GM12878 (cell line): ENCODE data around the gene CLRN3. TPM values are rescaled to one million over a fixed set of nuclear protein-coding genes. Genes with fewer than 3 reads are reported as not detected.

Source experiments
- ATAC-seq: fragments of 200-7000 bp; cut with Tn5 transposase; 3 replicates; pipeline ENCODE4 v1.9.1; 2020; ENCODE audit warnings: mild to moderate bottlenecking, moderate library complexity
- BruUV-seq: library from RNA; stranded (reverse); fragments of 400-500 nt; replicated peaks from 2 replicates; lab custom pipeline; 2021; lab: Mats Ljungman, UMichigan
- CTCF ChIA-PET: fragments of 300-600 bp; sonication (Branson Sonifier 250); formaldehyde crosslinking; extraction: SDS; loops from one replicate; lab custom pipeline; 2021; ENCODE audit warnings: inconsistent platforms; lab: Yijun Ruan, JAX
- POLR2A ChIA-PET: fragments of 350-600 bp; formaldehyde crosslinking; extraction: SDS; loops from one replicate; lab custom pipeline; 2021; ENCODE audit warnings: inconsistent platforms; lab: Charles Lee
- RAD21 ChIA-PET: fragments of 300-600 bp; sonication (Branson Sonifier 250); formaldehyde crosslinking; loops from one replicate; lab custom pipeline; 2023; ENCODE audit warnings: antibody characterized with exemption; ENCODE audit not compliant: unreplicated experiment; lab: Charles Lee
- SMC1A ChIA-PET: fragments of 300-600 bp; sonication (Branson Sonifier 250); formaldehyde crosslinking; loops from one replicate; lab custom pipeline; 2023; ENCODE audit not compliant: unreplicated experiment, uncharacterized antibody; lab: Charles Lee
- DNase-seq: peaks from one replicate; pipeline ENCODE4 v3.0.0-alpha.2; 2011; ENCODE audit warnings: low read depth, low spot score
- FAIRE-seq: peaks from 3 replicates; lab custom pipeline; 2011; peaks lifted over from hg19 to GRCh38; lab: Jason Lieb, UNC
- H2AFZ ChIP-seq: 2 replicates; pipeline ENCODE4 v1.6.0; 2011; ENCODE audit warnings: low read depth, low read length, control low read depth; ENCODE audit not compliant: control insufficient read depth
- H3K27ac ChIP-seq: 2 replicates; pipeline ENCODE4 v1.5.1; 2011; ENCODE audit warnings: control low read depth; ENCODE audit not compliant: control insufficient read depth, insufficient read depth
- H3K27me3 ChIP-seq, 2 experiments: replicated peaks in 1 of 2; 2 replicates each; pipeline versions ENCODE4 v1.6.0 to v1.6.1; 2011; ENCODE audit warnings: low read length in 1 of 2; ENCODE audit not compliant: control insufficient read depth in 2 of 2, insufficient read depth in 2 of 2
- H3K36me3 ChIP-seq, 2 experiments: 2 replicates each; pipeline ENCODE4 v1.5.1; 2011; ENCODE audit warnings: low read length in 1 of 2; ENCODE audit not compliant: control insufficient read depth in 2 of 2, insufficient read depth in 2 of 2
- H3K4me1 ChIP-seq: 2 replicates; pipeline ENCODE4 v1.6.1; 2011; ENCODE audit warnings: mild to moderate bottlenecking, low read length, moderate library complexity, mixed read lengths; ENCODE audit not compliant: control insufficient read depth, insufficient read depth
- H3K4me2 ChIP-seq: 2 replicates; pipeline ENCODE4 v1.6.0; 2011; ENCODE audit warnings: control low read depth; ENCODE audit not compliant: control insufficient read depth, insufficient read depth
- H3K4me3 ChIP-seq: fragments of 200-600 bp; sonication (generic); 2 replicates; pipeline ENCODE4 v1.5.1; 2016
- H3K79me2 ChIP-seq: 2 replicates; pipeline ENCODE4 v1.6.0; 2011; ENCODE audit warnings: low read length; ENCODE audit not compliant: control insufficient read depth, insufficient read depth
- H3K9ac ChIP-seq: 2 replicates; pipeline ENCODE4 v1.8.0; 2011; ENCODE audit warnings: low read length, control low read depth, mixed read lengths; ENCODE audit not compliant: control insufficient read depth, insufficient read depth
- H3K9me3 ChIP-seq: replicated peaks from 3 replicates; pipeline ENCODE4 v1.5.1; 2011; ENCODE audit warnings: mild to moderate bottlenecking, low read length; ENCODE audit not compliant: control insufficient read depth, insufficient read depth
- H4K20me1 ChIP-seq: 2 replicates; pipeline ENCODE4 v1.6.0; 2011; ENCODE audit not compliant: control insufficient read depth, insufficient read depth
- BACH1 ChIP-seq: fragments of 450-650 bp; IDR thresholded peaks from 2 replicates; pipeline ENCODE4 v1.6.1; 2017; ENCODE audit warnings: mild to moderate bottlenecking, borderline replicate concordance
- HDAC2 ChIP-seq: fragments of 200-600 bp; sonication (generic); IDR thresholded peaks from 2 replicates; pipeline ENCODE4 v1.6.1; 2017
- JUND ChIP-seq: IDR thresholded peaks from 2 replicates; pipeline ENCODE4 v1.6.1; 2012; ENCODE audit warnings: low read depth, mild to moderate bottlenecking, low read length, improper control_type of control experiment, moderate library complexity
- KLF5 ChIP-seq: fragments of 450-650 bp; IDR thresholded peaks from 2 replicates; pipeline ENCODE4 v1.6.1; 2014; ENCODE audit warnings: mild to moderate bottlenecking; ENCODE audit not compliant: partially characterized antibody
- SIN3A ChIP-seq: IDR thresholded peaks from 2 replicates; pipeline ENCODE4 v1.6.1; 2012; ENCODE audit warnings: low read depth, low read length, improper control_type of control experiment
- SPI1 ChIP-seq: IDR thresholded peaks from 2 replicates; pipeline ENCODE4 v1.6.1; 2011; ENCODE audit warnings: low read depth, mild to moderate bottlenecking, low read length, moderate library complexity, borderline replicate concordance; ENCODE audit not compliant: insufficient read depth
- SRF ChIP-seq, 2 experiments: IDR thresholded peaks; 2 replicates each; pipeline ENCODE4 v1.6.1; 2011; ENCODE audit warnings: low read depth in 2 of 2, low read length in 2 of 2, mild to moderate bottlenecking in 1 of 2, moderate library complexity in 1 of 2
- STAT3 ChIP-seq: IDR thresholded peaks from 2 replicates; pipeline ENCODE4 v1.6.1; 2011; ENCODE audit warnings: low read depth, low read length, improper control_type of control experiment
- WGBS: methylation state at CpG from one replicate; pipeline ENCODE4 v1.1.6; 2016; ENCODE audit warnings: low lambda C conversion rate; ENCODE audit not compliant: insufficient replicate concordance, insufficient coverage; ENCODE audit errors: missing lambda C conversion rate; 5-methylcytosine and 5-hydroxymethylcytosine counted together
- in situ Hi-C: fragments of 300-500 bp; cut with MboI; formaldehyde crosslinking; loops from 9 replicates; pipeline ENCODE4 v1.14.3; 2018; ENCODE audit warnings: mixed read lengths
- intact Hi-C: fragments of 100-400 bp; cut with micrococcal nuclease; formaldehyde crosslinking; loops from one replicate; pipeline ENCODE4 v1.14.2; 2022; ENCODE audit not compliant: unreplicated experiment
- polyA plus RNA-seq, 11 experiments: library from polyadenylated mRNA; depleted of rRNA in 4 of 11; unstranded in 6 of 11; stranded (reverse) in 5 of 11; fragments of >200 nt; fragmentation: Nextera tagmentation in 4 of 11; fragmentation: Illumina TruSeq in 1 of 11; extraction: Ambion mirVana in 4 of 11; extraction: Trizol in 1 of 11; gene quantifications; 1 replicate in 1 of 11; 2 replicates in 10 of 11; pipeline versions ENCODE4 v1.2.1 to v1.2.3, GENCODE V29; 2011 to 2016; ENCODE audit warnings: inconsistent platforms in 2 of 11, missing spikeins in 2 of 11, low read depth in 1 of 11
- total RNA-seq, 4 experiments: library from RNA; depleted of rRNA in 3 of 4; stranded (reverse); fragments of >200 nt in 3 of 4; fragmentation: Illumina TruSeq in 1 of 4; extraction: Trizol in 1 of 4; gene quantifications; 2 replicates each; pipeline versions ENCODE4 v1.2.1 to v1.2.3, GENCODE V29; 2013 to 2021
- TF ChIP-seq, protein P1 (sequence below): fragments of 450-650 bp; IDR thresholded peaks from 2 replicates; pipeline ENCODE4 v1.6.1; 2017; ENCODE audit warnings: low read depth, mild to moderate bottlenecking, moderate library complexity
- TF ChIP-seq, protein P2 (sequence below): fragments of 450-650 bp; conservative IDR thresholded peaks from 2 replicates; pipeline ENCODE4 v1.6.1; 2017; ENCODE audit warnings: mild to moderate bottlenecking, moderate library complexity
- TF ChIP-seq, protein P3 (sequence below): IDR thresholded peaks from 2 replicates; pipeline ENCODE4 v1.6.1; 2012; ENCODE audit warnings: improper control_type of control experiment, low read depth, low read length; ENCODE audit not compliant: insufficient replicate concordance

The CLRN3 gene
- total and polyA plus RNA-seq, 10 of the 15 experiments (the other 5 are each of a cell fraction or from before 2014, with no cell fraction given), result not detected

DNA sequence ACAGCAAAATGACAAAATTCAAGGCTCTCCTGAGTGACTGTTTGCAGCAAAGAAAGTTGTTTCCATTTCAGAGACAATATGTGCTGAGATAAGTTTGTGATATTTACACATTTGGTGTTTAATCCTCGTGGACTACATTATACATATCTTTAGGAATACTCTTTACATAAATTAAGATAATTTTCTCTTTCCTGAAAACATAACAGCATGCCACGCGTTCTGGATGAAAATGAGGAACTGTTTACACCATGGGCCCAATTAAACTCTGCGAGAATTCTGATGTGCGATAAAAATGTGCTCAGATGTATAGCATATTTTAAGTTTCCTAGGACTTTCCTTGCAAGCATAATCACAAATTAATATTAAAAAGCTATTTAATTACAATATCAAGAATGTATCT is 40.5 kb upstream of the CLRN3 start:
- DNase-seq, result no peak
- no peaks in the 10 kb centered on the region for H3K4me1 ChIP-seq
- H3K27ac ChIP-seq, result no peak overlapping the region
- H3K4me3 ChIP-seq, result no peak overlapping the region
- H3K9ac ChIP-seq, result no peak overlapping the region
- FAIRE-seq, result no peak
- intact Hi-C loops (no loop called here), in situ Hi-C loops (no loop called here)
- ChIA-PET CTCF (no interaction called here), POLR2A (no interaction called here), RAD21 (no interaction called here), SMC1A (no interaction called here)
- BruUV-seq, result no TSS peak
- 74% methylated on average over 5 of the region's 5 CpGs for WGBS
- no peaks in the 10 kb centered on the region for H3K9me3 ChIP-seq
- ATAC-seq, result no peak
- H3K27me3 ChIP-seq, result peaks cover 0 to 2% of the 10 kb centered on the region in 2 experiments; a peak in 1 of 4 replicates
- H3K4me2 ChIP-seq, result no peak overlapping the region
- no peaks in the 10 kb centered on the region for H3K79me2 ChIP-seq
- no peaks in the 10 kb centered on the region for H4K20me1 ChIP-seq
- no peaks in the 10 kb centered on the region for H3K36me3 ChIP-seq
- no peak overlapping the region for H2AFZ ChIP-seq
- TF ChIP-seq JUND (no peak), SRF (IDR thresholded peaks at IDR 0.05; ENCODE audit: low read depth in 2 of 2, low read length in 2 of 2) (no peak), SPI1 (no peak), KLF5 (no peak), STAT3 (no peak), SIN3A (no peak), HDAC2 (no peak), BACH1 (no peak)
- TF ChIP-seq, protein P1, sequence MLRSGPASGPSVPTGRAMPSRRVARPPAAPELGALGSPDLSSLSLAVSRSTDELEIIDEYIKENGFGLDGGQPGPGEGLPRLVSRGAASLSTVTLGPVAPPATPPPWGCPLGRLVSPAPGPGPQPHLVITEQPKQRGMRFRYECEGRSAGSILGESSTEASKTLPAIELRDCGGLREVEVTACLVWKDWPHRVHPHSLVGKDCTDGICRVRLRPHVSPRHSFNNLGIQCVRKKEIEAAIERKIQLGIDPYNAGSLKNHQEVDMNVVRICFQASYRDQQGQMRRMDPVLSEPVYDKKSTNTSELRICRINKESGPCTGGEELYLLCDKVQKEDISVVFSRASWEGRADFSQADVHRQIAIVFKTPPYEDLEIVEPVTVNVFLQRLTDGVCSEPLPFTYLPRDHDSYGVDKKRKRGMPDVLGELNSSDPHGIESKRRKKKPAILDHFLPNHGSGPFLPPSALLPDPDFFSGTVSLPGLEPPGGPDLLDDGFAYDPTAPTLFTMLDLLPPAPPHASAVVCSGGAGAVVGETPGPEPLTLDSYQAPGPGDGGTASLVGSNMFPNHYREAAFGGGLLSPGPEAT, result no peak
- TF ChIP-seq, protein P2, sequence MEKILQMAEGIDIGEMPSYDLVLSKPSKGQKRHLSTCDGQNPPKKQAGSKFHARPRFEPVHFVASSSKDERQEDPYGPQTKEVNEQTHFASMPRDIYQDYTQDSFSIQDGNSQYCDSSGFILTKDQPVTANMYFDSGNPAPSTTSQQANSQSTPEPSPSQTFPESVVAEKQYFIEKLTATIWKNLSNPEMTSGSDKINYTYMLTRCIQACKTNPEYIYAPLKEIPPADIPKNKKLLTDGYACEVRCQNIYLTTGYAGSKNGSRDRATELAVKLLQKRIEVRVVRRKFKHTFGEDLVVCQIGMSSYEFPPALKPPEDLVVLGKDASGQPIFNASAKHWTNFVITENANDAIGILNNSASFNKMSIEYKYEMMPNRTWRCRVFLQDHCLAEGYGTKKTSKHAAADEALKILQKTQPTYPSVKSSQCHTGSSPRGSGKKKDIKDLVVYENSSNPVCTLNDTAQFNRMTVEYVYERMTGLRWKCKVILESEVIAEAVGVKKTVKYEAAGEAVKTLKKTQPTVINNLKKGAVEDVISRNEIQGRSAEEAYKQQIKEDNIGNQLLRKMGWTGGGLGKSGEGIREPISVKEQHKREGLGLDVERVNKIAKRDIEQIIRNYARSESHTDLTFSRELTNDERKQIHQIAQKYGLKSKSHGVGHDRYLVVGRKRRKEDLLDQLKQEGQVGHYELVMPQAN, result no peak
- TF ChIP-seq, protein P3, sequence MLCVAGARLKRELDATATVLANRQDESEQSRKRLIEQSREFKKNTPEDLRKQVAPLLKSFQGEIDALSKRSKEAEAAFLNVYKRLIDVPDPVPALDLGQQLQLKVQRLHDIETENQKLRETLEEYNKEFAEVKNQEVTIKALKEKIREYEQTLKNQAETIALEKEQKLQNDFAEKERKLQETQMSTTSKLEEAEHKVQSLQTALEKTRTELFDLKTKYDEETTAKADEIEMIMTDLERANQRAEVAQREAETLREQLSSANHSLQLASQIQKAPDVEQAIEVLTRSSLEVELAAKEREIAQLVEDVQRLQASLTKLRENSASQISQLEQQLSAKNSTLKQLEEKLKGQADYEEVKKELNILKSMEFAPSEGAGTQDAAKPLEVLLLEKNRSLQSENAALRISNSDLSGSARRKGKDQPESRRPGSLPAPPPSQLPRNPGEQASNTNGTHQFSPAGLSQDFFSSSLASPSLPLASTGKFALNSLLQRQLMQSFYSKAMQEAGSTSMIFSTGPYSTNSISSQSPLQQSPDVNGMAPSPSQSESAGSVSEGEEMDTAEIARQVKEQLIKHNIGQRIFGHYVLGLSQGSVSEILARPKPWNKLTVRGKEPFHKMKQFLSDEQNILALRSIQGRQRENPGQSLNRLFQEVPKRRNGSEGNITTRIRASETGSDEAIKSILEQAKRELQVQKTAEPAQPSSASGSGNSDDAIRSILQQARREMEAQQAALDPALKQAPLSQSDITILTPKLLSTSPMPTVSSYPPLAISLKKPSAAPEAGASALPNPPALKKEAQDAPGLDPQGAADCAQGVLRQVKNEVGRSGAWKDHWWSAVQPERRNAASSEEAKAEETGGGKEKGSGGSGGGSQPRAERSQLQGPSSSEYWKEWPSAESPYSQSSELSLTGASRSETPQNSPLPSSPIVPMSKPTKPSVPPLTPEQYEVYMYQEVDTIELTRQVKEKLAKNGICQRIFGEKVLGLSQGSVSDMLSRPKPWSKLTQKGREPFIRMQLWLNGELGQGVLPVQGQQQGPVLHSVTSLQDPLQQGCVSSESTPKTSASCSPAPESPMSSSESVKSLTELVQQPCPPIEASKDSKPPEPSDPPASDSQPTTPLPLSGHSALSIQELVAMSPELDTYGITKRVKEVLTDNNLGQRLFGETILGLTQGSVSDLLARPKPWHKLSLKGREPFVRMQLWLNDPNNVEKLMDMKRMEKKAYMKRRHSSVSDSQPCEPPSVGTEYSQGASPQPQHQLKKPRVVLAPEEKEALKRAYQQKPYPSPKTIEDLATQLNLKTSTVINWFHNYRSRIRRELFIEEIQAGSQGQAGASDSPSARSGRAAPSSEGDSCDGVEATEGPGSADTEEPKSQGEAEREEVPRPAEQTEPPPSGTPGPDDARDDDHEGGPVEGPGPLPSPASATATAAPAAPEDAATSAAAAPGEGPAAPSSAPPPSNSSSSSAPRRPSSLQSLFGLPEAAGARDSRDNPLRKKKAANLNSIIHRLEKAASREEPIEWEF, result no peak
